Measurements from ENCODE around the gene FKBP1A. TPM values are rescaled to one million over a fixed set of nuclear protein-coding genes. Genes with fewer than 3 reads are reported as not detected.

The FKBP1A gene
- 101 TPM for total RNA-seq

GRCh38 chr20:1392693-1393506 lies at the start of gene FKBP1A:
TSS of gene FKBP1A (minus strand) at chr20:1393054. CDS start at chr20:1392998, 56 bp downstream.

GRCh38 chr20:1328680-1329330 lies 64.0 kb downstream of the FKBP1A start, which contains the start of gene SDCBP2:
TSS of gene SDCBP2 (minus strand) at chr20:1329139. CDS start at chr20:1320416, 8,723 bp downstream.

Other genes starting within 250 kb of the FKBP1A start
- gene TMEM74B, start 208.1 kb downstream of the FKBP1A start, total RNA-seq, result 12.5 TPM
- gene C20orf202, start 189.6 kb downstream of the FKBP1A start, total RNA-seq, result 1.3 TPM
- gene RAD21L1, start 167.0 kb downstream of the FKBP1A start, total RNA-seq, result not detected
- 22.2 TPM for gene SNPH, start 126.8 kb downstream of the FKBP1A start, total RNA-seq
- 2.8 TPM for gene SDCBP2, start 63.9 kb downstream of the FKBP1A start, total RNA-seq
- 45.7 TPM for gene NSFL1C, start 73.8 kb upstream of the FKBP1A start, total RNA-seq
- 1.3 TPM for gene SIRPB2, start 98.4 kb upstream of the FKBP1A start, total RNA-seq
- not detected for gene SIRPD, start 164.7 kb upstream of the FKBP1A start, total RNA-seq
- gene SIRPB1, start 227.0 kb upstream of the FKBP1A start, total RNA-seq, result 1.3 TPM